Left forelimb (tissue), 1 donor: ENCODE results near the gene MAP3K1.
A peak's percentile ranks its signal among the peaks of the same experiment; 100 is the strongest.
"Not testable (repeated sequence)": the region's sequence is repeated elsewhere in the genome, so short reads cannot be mapped to it uniquely, and the experiment has no call there.

Experiments used
- DNase-seq: peaks from one replicate; pipeline ENCODE4 v3.0.0-alpha.2; 2018; ENCODE audit warnings: low spot score

MAP3K1 gene

DNA sequence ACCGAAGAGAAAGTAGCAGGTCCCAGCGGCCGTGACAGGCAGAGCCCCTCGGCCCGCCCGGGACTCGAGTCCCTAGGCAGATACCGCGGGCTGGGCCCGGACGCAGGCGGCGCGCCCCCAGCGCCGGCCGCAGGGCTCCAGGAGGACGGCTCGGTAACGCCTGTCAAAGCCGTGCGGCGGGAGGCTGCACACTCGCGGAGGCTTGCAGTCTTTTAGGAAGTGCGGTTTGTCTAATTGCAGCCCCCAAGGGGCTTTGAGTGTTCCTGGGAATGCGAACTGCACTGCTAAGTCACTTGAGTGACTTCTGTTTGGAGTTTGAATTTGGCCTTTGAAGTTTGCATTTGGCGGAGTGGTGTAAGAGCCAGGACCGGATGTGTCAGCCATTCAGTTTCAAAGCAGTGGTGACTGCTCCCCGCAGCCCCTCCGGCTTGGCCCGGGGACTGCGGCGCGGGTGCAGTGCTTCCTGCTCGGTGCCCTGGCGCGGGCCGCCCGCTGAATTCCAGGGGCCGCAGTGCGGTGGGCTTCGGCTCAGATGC is 1.3 kb downstream of the MAP3K1 start:
- peak; percentile 78 for DNase-seq

DNA sequence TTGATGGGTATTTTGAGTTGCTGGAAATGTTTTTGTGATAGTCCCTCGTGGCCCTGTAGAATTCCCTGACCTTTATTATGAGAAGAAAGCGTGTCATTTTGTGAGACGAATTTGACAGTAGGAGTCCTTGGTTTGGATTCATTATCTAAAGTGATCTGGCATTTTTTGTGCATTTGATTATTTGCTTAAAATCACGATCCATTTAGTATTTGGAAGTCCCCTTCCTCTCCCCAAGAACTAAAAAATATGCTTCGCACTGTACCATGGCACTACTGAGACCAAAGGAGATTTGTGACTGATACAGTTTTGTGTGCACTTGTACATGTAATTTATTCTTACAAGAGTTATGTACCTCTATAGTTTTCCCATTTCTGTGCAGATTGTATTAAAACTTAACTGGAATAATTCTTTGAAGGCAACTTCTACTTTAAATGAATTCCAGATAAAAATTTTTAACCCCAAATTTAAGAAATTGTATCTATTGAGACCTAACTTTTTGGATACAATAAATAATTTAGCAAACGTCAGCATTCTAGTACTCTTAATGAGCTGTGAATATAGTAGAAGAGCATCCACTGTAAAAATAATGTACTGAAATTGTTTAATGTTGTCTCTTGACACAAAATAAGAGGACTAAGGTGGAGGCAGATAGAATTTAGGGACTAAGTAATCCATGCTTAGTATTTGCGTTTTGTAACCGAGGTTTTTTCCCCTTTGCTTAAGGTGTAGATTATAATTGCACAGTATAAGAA is 2.1 kb downstream of the MAP3K1 start:
- no peak for DNase-seq

DNA sequence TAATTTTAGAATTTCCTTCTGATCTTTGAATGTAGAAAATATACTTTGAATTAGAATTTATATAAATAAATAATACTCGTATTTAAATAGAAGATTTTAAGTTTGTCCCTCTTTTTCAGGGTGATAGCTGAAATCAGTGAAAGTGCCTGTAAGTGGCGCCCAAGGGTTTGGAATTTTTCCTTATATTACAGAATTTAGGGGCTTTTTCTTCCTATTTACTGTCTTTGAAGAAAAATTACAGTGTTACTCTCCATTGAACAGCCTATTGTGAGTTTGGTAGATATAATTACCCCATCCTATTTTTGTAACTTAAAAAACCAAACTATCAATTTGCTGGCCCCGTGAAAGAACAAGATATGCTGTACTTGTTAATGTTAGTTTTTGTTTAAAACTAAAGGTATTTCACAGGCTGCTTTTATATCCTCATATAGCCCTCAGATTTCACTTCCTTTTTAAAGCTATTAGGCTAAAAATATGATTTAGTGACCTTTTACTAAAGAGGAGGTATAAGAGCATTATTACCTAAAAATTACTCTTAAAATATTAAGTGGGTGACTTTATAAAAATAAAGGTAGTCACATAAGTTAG is 3.2 kb downstream of the MAP3K1 start:
- DNase-seq: no peak

GRCh38 chr5:56819060-56819881 is 3.9 kb downstream of the MAP3K1 start:
- no peak for DNase-seq

GRCh38 chr5:56821868-56822267 is 6.5 kb downstream of the MAP3K1 start:
- DNase-seq: not testable (repeated sequence)

- DNase-seq: no peak
These were observed 7.6 kb downstream of the MAP3K1 start for GRCh38 chr5:56822981-56823380.

GRCh38 chr5:56824019-56824418 is 8.7 kb downstream of the MAP3K1 start:
- DNase-seq: no peak

- DNase-seq: no peak
These were observed 10.0 kb downstream of the MAP3K1 start for GRCh38 chr5:56825222-56825824.

DNA sequence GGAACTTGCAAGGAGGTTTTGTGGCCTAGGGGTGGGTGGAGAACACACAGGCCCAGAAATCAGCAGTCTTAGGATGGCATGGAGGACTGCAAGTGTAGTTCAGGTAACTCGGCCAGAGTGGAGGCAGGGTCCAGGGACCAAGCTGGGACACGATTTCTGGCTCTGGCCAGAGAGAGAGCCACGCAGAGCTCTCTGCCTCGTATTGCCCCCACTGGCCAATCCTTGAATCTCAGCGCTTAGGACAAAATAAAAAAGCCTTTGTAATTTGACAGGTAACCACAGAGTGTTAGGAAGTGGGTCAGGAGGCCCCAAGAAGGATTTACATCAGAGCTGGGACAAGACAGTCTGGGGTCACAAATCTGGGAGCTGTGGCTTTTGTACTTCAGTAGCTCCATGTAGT is 11.7 kb downstream of the MAP3K1 start:
- DNase-seq: no peak

DNA sequence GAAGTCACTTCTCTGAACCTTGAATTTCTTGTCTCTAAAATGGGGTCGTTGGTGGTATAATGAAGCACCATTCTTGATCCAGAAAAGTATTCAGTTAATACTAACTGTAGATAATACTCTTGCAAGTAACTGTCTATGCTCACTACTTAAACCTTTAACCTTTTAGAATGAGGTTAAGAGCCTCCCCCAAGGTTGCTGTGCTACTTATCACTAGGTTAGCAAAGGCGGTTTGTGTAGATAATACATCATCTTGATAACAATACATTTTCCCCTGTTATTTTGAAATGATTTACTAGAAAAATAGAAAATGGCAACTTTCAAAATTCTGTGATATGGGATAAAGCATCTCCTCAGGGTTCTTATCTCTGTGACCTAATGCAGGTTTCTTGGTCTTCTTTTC is 12.6 kb downstream of the MAP3K1 start:
- DNase-seq: no peak

GRCh38 chr5:56829137-56829908 is 14.0 kb downstream of the MAP3K1 start:
- no peak for DNase-seq

DNA sequence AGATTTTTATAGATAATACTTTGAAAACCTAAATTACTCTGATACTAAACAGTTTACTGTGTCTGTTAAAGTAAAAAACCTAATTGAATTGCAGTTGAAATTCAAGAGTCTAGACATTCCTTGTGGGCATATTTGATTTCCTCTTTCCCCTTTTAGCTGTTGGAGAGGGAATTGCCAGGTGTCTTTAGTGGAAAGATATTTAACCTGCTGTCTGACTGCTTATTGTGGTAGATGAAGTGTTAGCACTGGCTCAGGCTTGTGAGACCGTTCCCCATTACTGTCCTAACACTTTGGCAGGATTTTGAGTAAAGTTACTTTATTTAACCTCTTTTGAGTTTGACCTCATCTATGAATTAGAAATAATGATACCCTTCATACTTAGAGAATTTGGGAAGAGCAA is 16.4 kb downstream of the MAP3K1 start:
- DNase-seq: no peak

GRCh38 chr5:56833325-56833724 is 18.0 kb downstream of the MAP3K1 start:
- DNase-seq: no peak

DNA sequence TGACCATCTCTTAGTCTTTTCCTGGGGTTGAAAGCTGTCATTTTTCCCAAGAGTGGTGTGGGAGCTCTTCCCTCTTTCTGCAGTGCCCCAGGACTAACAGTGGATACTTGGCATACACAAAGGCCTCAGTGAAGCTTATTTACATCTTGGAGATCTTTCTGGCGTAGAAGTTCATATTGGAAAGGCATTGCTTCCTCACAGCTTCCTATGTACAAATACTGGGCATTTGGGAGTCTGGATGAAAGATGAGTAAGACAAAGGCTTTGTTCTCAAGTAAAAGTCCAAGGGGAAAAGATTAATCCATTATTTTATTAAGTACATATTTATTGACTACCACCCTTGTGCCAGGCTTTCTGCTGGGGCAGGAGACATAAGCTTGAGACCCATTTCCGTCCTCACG is 22.0 kb downstream of the MAP3K1 start:
- DNase-seq: no peak

- no peak for DNase-seq
These were observed 22.6 kb downstream of the MAP3K1 start for GRCh38 chr5:56837956-56838355.

GRCh38 chr5:56838409-56839039 is 23.2 kb downstream of the MAP3K1 start:
- no peak for DNase-seq

GRCh38 chr5:56839062-56839461 is 23.7 kb downstream of the MAP3K1 start:
- no peak for DNase-seq

DNA sequence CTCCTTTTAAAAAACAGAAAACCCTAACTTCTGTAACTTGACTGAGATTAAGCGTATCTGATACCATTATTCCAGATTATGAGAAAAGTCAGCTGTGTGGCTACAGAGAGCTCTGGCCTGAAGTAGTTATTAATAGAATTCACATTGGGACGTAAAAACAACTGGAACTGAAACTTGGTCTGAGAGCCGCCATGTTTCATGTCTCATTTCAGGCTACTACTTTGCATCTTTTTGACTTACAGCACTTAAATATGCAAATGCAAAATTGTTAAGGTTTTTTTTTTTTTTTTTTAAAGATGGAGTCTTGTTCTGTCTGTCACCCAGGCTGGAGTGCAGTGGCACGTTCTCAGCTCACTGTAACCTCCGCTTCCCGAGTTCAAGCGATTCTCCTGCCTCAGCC is 25.2 kb downstream of the MAP3K1 start:
- DNase-seq: no peak

DNA sequence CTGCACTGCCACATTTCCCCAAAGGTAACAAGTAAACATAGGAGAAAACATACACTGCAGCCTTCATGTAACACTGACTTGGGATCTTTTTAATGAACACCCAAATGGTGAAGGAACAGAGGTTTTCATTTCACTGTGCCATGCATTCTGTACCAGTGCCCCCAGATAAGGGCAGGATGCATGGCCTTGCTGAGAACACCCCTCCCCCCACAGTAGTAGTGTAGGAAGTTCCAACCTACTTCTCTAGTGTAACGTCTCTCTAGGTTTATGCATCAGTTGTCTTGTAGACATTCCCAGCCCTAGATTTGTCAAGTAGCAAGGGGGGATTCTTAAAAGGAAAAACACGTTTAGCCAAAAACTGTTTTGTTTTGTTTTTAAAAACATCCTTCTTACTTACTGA is 29.9 kb downstream of the MAP3K1 start:
- DNase-seq: no peak

GRCh38 chr5:56845904-56846480 is 30.6 kb downstream of the MAP3K1 start:
- DNase-seq: no peak

GRCh38 chr5:56848206-56848605 is 32.9 kb downstream of the MAP3K1 start:
- DNase-seq: no peak
